GM23338 (cell line): ENCODE results near the gene KANK4. TPM values are rescaled to one million over a fixed set of nuclear protein-coding genes. Genes with fewer than 3 reads are reported as not detected.

Source experiments
- ATAC-seq: fragments of 200-7000 bp; cut with Tn5 transposase; 3 replicates; pipeline ENCODE4 v1.9.1; 2020
- DNase-seq: peaks from one replicate; pipeline ENCODE4 v3.0.0-alpha.2; 2015; ENCODE audit warnings: low spot score
- H2AFZ ChIP-seq: fragments of 200-600 bp; sonication (generic); 2 replicates; pipeline ENCODE4 v1.8.0; 2016; ENCODE audit warnings: antibody characterized with exemption, mild to moderate bottlenecking, moderate library complexity
- H3F3A ChIP-seq: fragments of 200-600 bp; sonication (generic); replicated peaks from 2 replicates; pipeline ENCODE4 v1.8.0; 2017; ENCODE audit warnings: antibody characterized with exemption, mixed run types, low read depth
- H3K27ac ChIP-seq: fragments of 200-600 bp; sonication (generic); 2 replicates; pipeline ENCODE4 v1.6.1; 2016; ENCODE audit warnings: low read depth
- H3K27me3 ChIP-seq: fragments of 200-600 bp; sonication (generic); 2 replicates; pipeline ENCODE4 v1.8.0; 2016; ENCODE audit warnings: mild to moderate bottlenecking, mixed run types, moderate library complexity; ENCODE audit not compliant: insufficient read depth
- H3K36me3 ChIP-seq: fragments of 200-600 bp; sonication (generic); 2 replicates; pipeline ENCODE4 v1.8.0; 2016; ENCODE audit warnings: mild to moderate bottlenecking; ENCODE audit not compliant: insufficient read depth
- H3K4me1 ChIP-seq: fragments of 200-600 bp; sonication (generic); 2 replicates; pipeline ENCODE4 v1.8.0; 2016; ENCODE audit warnings: mild to moderate bottlenecking, moderate library complexity; ENCODE audit not compliant: insufficient read depth
- H3K4me2 ChIP-seq: fragments of 200-600 bp; sonication (generic); 2 replicates; pipeline ENCODE4 v1.7.1; 2017; ENCODE audit warnings: mixed run types
- H3K4me3 ChIP-seq: fragments of 200-600 bp; sonication (generic); 2 replicates; pipeline ENCODE4 v1.6.1; 2016; ENCODE audit warnings: mixed run types
- H3K79me2 ChIP-seq: fragments of 200-600 bp; sonication (generic); replicated peaks from 2 replicates; pipeline ENCODE4 v1.8.0; 2017; ENCODE audit warnings: mild to moderate bottlenecking; ENCODE audit not compliant: insufficient read depth
- H3K9me2 ChIP-seq: fragments of 200-600 bp; sonication (generic); 2 replicates; pipeline ENCODE4 v1.8.0; 2017; ENCODE audit not compliant: insufficient read depth
- H4K20me1 ChIP-seq: fragments of 200-600 bp; sonication (generic); replicated peaks from 2 replicates; pipeline ENCODE4 v1.8.0; 2017; ENCODE audit warnings: mild to moderate bottlenecking; ENCODE audit not compliant: insufficient read depth
- H3K27ac Mint-ChIP-seq: 2 replicates; pipeline ENCODE4 v1.8.0; 2020; ENCODE audit warnings: inconsistent platforms, mild to moderate bottlenecking, moderate library complexity, mixed read lengths
- H3K27me3 Mint-ChIP-seq: 3 replicates; pipeline ENCODE4 v1.8.0; 2022; ENCODE audit warnings: low read depth, mild to moderate bottlenecking, moderate library complexity, mixed read lengths, inconsistent platforms; ENCODE audit not compliant: insufficient read depth, poor library complexity
- H3K36me3 Mint-ChIP-seq: 3 replicates; pipeline ENCODE4 v1.8.0; 2021; ENCODE audit warnings: low read depth, mild to moderate bottlenecking, inconsistent platforms, moderate library complexity, mixed read lengths
- H3K4me1 Mint-ChIP-seq: 3 replicates; pipeline ENCODE4 v1.8.0; 2020; ENCODE audit warnings: mild to moderate bottlenecking, inconsistent platforms, mixed read lengths
- H3K4me3 Mint-ChIP-seq: 3 replicates; pipeline ENCODE4 v1.8.0; 2021; ENCODE audit warnings: moderate library complexity, mild to moderate bottlenecking, inconsistent platforms, mixed read lengths
- H3K9me3 Mint-ChIP-seq: 3 replicates; pipeline ENCODE4 v1.8.0; 2020; ENCODE audit warnings: moderate library complexity, mild to moderate bottlenecking, inconsistent platforms, mixed read lengths
- CREB1 ChIP-seq: fragments of 250-450 bp; sonication (Bioruptor Pico); IDR thresholded peaks from 2 replicates; pipeline ENCODE4 v1.5.0; 2020; ENCODE audit warnings: low read depth, mild to moderate bottlenecking, moderate library complexity
- EZH2 ChIP-seq: fragments of 200-600 bp; sonication (generic); IDR thresholded peaks from one replicate; pipeline ENCODE4 v1.8.0; 2017; ENCODE audit warnings: antibody characterized with exemption, mild to moderate bottlenecking, low read depth; ENCODE audit not compliant: unreplicated experiment
- EZH2phosphoT487 ChIP-seq: fragments of 200-600 bp; sonication (generic); IDR thresholded peaks from one replicate; pipeline ENCODE4 v1.8.1; 2018; ENCODE audit warnings: antibody characterized with exemption; ENCODE audit not compliant: unreplicated experiment
- JUNB ChIP-seq: IDR thresholded peaks from one replicate; pipeline ENCODE4 v1.6.1; 2016; ENCODE audit warnings: antibody characterized with exemption; ENCODE audit not compliant: unreplicated experiment
- NANOG ChIP-seq: IDR thresholded peaks from 2 replicates; pipeline ENCODE4 v1.6.1; 2016; ENCODE audit warnings: antibody characterized with exemption, borderline replicate concordance
- POLR2AphosphoS5 ChIP-seq: IDR thresholded peaks from 2 replicates; pipeline ENCODE4 v1.6.1; 2016; ENCODE audit warnings: antibody characterized with exemption, low read depth
- STAT1 ChIP-seq: IDR thresholded peaks from one replicate; pipeline ENCODE4 v1.6.1; 2016; ENCODE audit warnings: antibody characterized with exemption; ENCODE audit not compliant: unreplicated experiment
- ZNF114 ChIP-seq: fragments of 250-450 bp; sonication (Bioruptor Pico); IDR thresholded peaks from 2 replicates; pipeline ENCODE4 v1.5.0; 2020; ENCODE audit warnings: mild to moderate bottlenecking, moderate library complexity
- ZNF331 ChIP-seq: fragments of 250-450 bp; sonication (Bioruptor Pico); IDR thresholded peaks from 2 replicates; pipeline ENCODE4 v1.5.0; 2020; ENCODE audit warnings: low read depth, mild to moderate bottlenecking, moderate library complexity
- polyA plus RNA-seq: library from polyadenylated mRNA; unstranded; fragments of >200 nt; fragmentation: Nextera tagmentation; extraction: Ambion mirVana; gene quantifications from 2 replicates; pipeline ENCODE4 v1.2.1, GENCODE V29; 2016
- total RNA-seq: library from RNA; depleted of rRNA; stranded (reverse); fragments of >200 nt; shearing (Covaris generic); gene quantifications from 2 replicates; pipeline ENCODE4 v1.2.3, GENCODE V29; 2014
- TF ChIP-seq, protein P1 (sequence below): IDR thresholded peaks from one replicate; pipeline ENCODE4 v1.6.1; 2018; ENCODE audit warnings: antibody characterized with exemption; ENCODE audit not compliant: unreplicated experiment
- TF ChIP-seq, protein P2 (sequence below), 2 experiments: fragments of 200-600 bp in 1 of 2; sonication (generic) in 1 of 2; conservative IDR thresholded peaks; 2 replicates each; pipeline versions ENCODE4 v1.5.1 to v1.6.1; 2016 to 2017; ENCODE audit warnings: antibody characterized with exemption in 2 of 2, low read depth in 2 of 2, mild to moderate bottlenecking in 2 of 2, moderate library complexity in 1 of 2
- TF ChIP-seq, protein P3 (sequence below): IDR thresholded peaks from 2 replicates; pipeline ENCODE4 v1.6.1; 2016; ENCODE audit warnings: antibody characterized with exemption

KANK4 gene
- total and polyA plus RNA-seq, 2 experiments from 2014 or later: 0.31 to 0.42 TPM

DNA sequence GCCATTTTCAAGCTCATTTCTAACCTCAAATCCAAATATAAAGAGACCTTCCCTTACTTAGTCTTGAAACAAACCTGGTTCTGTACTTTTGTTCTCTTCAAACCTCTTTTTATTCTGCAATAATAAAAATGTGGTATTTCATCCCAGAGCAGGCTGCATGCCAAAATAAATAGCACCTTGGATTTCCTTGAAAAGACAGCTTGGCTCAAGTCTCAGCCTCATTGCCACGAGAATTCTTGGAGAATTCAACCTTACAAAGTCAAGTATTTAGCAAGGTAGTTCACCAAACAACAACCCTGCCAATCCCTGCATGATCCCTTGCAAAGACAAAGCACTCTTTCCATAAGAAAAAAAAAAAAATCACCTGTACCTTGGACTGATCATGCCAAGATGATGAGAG lies 33.8 kb downstream of the KANK4 start:
- no peak overlapping the region for H3K27ac Mint-ChIP-seq
- Histone ChIP-seq H3K4me3 (peak overlapping the region; percentile 27), H3K4me2 (peak overlapping the region; percentile 56), H3K36me3 (no peaks in the 10 kb centered on the region), H3K27me3 (peaks cover 74% of the 10 kb centered on the region), H3K4me1 (peaks cover 58% of the 10 kb centered on the region), H4K20me1 (no peaks in the 10 kb centered on the region), H2AFZ (no peak overlapping the region), H3F3A (peaks cover 7% of the 10 kb centered on the region; the same call in 1 of the 2 replicates), H3K79me2 (no peaks in the 10 kb centered on the region), H3K27ac (no peak overlapping the region), H3K9me2 (no peaks in the 10 kb centered on the region)
- TF ChIP-seq, protein P1, sequence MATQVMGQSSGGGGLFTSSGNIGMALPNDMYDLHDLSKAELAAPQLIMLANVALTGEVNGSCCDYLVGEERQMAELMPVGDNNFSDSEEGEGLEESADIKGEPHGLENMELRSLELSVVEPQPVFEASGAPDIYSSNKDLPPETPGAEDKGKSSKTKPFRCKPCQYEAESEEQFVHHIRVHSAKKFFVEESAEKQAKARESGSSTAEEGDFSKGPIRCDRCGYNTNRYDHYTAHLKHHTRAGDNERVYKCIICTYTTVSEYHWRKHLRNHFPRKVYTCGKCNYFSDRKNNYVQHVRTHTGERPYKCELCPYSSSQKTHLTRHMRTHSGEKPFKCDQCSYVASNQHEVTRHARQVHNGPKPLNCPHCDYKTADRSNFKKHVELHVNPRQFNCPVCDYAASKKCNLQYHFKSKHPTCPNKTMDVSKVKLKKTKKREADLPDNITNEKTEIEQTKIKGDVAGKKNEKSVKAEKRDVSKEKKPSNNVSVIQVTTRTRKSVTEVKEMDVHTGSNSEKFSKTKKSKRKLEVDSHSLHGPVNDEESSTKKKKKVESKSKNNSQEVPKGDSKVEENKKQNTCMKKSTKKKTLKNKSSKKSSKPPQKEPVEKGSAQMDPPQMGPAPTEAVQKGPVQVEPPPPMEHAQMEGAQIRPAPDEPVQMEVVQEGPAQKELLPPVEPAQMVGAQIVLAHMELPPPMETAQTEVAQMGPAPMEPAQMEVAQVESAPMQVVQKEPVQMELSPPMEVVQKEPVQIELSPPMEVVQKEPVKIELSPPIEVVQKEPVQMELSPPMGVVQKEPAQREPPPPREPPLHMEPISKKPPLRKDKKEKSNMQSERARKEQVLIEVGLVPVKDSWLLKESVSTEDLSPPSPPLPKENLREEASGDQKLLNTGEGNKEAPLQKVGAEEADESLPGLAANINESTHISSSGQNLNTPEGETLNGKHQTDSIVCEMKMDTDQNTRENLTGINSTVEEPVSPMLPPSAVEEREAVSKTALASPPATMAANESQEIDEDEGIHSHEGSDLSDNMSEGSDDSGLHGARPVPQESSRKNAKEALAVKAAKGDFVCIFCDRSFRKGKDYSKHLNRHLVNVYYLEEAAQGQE: no peak
- TF ChIP-seq JUNB (no peak), ZNF331 (CRISPR knock-in tag) (no peak), ZNF114 (no peak), EZH2 (no peak), CREB1 (CRISPR knock-in tag) (no peak), STAT1 (no peak)
- TF ChIP-seq, protein P2, sequence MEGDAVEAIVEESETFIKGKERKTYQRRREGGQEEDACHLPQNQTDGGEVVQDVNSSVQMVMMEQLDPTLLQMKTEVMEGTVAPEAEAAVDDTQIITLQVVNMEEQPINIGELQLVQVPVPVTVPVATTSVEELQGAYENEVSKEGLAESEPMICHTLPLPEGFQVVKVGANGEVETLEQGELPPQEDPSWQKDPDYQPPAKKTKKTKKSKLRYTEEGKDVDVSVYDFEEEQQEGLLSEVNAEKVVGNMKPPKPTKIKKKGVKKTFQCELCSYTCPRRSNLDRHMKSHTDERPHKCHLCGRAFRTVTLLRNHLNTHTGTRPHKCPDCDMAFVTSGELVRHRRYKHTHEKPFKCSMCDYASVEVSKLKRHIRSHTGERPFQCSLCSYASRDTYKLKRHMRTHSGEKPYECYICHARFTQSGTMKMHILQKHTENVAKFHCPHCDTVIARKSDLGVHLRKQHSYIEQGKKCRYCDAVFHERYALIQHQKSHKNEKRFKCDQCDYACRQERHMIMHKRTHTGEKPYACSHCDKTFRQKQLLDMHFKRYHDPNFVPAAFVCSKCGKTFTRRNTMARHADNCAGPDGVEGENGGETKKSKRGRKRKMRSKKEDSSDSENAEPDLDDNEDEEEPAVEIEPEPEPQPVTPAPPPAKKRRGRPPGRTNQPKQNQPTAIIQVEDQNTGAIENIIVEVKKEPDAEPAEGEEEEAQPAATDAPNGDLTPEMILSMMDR (conservative IDR thresholded peaks at IDR 0.05; ENCODE audit: low read depth in 2 of 2): no peak
- DNase-seq (no peak), ATAC-seq (no peak)
- H3K27me3 Mint-ChIP-seq: peaks cover 63% of the 10 kb centered on the region
- peaks cover 64% of the 10 kb centered on the region for H3K4me1 Mint-ChIP-seq
- H3K9me3 Mint-ChIP-seq: peaks cover 8% of the 10 kb centered on the region
- peak overlapping the region; percentile 63 for H3K4me3 Mint-ChIP-seq
- peaks cover 3% of the 10 kb centered on the region; the same call in 1 of the 3 replicates for H3K36me3 Mint-ChIP-seq

DNA sequence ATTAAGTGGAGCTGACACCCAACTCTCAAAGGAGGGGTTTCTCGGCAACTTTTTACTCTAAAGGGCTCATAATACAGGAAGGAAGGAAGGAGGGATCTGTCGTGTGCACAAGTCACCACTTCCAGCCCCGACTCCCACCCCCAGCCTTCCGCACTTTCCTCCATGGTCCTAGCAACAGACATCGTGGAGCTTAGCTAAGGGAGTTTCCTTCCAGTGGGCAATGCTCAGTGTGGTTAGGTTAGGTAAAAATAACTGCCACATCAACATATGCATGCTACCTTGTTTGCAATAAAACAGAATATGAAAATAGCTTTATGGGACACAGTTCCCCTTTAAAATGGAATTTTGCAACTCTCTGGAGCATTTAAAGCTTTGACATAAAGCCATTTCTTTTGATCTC lies 35.2 kb downstream of the KANK4 start:
- H3K36me3 ChIP-seq: no peaks in the 10 kb centered on the region
- no peak overlapping the region for H3K27ac ChIP-seq
- H3K4me1 ChIP-seq: peaks cover 64% of the 10 kb centered on the region
- Mint-ChIP-seq H3K4me1 (peaks cover 77% of the 10 kb centered on the region), H3K9me3 (peaks cover 8% of the 10 kb centered on the region), H3K27me3 (peaks cover 59% of the 10 kb centered on the region), H3K27ac (no peak overlapping the region), H3K4me3 (no peak overlapping the region), H3K36me3 (peaks cover 3% of the 10 kb centered on the region; the same call in 1 of the 3 replicates)
- no peak overlapping the region for H2AFZ ChIP-seq
- H3K79me2 ChIP-seq: no peaks in the 10 kb centered on the region
- H3K27me3 ChIP-seq: peaks cover 68% of the 10 kb centered on the region
- DNase-seq: no peak
- ATAC-seq: no peak
- H3K4me3 ChIP-seq: no peak overlapping the region
- H4K20me1 ChIP-seq: no peaks in the 10 kb centered on the region
- no peak overlapping the region for H3K4me2 ChIP-seq
- H3K9me2 ChIP-seq: no peaks in the 10 kb centered on the region
- H3F3A ChIP-seq: peaks cover 7% of the 10 kb centered on the region; the same call in 1 of the 2 replicates
- TF ChIP-seq ZNF114 (no peak), POLR2AphosphoS5 (no peak), EZH2 (no peak), STAT1 (no peak), EZH2phosphoT487 (no peak), NANOG (no peak), ZNF331 (CRISPR knock-in tag) (no peak)
- TF ChIP-seq, protein P1: no peak
- TF ChIP-seq, protein P3, sequence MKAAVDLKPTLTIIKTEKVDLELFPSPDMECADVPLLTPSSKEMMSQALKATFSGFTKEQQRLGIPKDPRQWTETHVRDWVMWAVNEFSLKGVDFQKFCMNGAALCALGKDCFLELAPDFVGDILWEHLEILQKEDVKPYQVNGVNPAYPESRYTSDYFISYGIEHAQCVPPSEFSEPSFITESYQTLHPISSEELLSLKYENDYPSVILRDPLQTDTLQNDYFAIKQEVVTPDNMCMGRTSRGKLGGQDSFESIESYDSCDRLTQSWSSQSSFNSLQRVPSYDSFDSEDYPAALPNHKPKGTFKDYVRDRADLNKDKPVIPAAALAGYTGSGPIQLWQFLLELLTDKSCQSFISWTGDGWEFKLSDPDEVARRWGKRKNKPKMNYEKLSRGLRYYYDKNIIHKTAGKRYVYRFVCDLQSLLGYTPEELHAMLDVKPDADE: no peak
- TF ChIP-seq, protein P2 (conservative IDR thresholded peaks at IDR 0.05; ENCODE audit: low read depth in 2 of 2): no peak
